Measurements from ENCODE around the gene NRF1.

The NRF1 gene

GRCh38 chr7:129772646-129773280, 161.2 kb downstream of the NRF1 start:
- no peak for DNase-seq

- DNase-seq, result no peak
Observed at GRCh38 chr7:129773328-129773731, 161.8 kb downstream of the NRF1 start.

GRCh38 chr7:129773871-129774270, 162.4 kb downstream of the NRF1 start:
- DNase-seq, result no peak

GRCh38 chr7:129774359-129774758, 162.8 kb downstream of the NRF1 start:
- no peak for DNase-seq

GRCh38 chr7:129774871-129775694, 163.6 kb downstream of the NRF1 start:
- DNase-seq, result no peak

GRCh38 chr7:129775695-129776361, 164.3 kb downstream of the NRF1 start:
- DNase-seq, result no peak

- no peak for DNase-seq
Observed at GRCh38 chr7:129776362-129776722, 164.8 kb downstream of the NRF1 start.

GRCh38 chr7:129777195-129777844, 165.8 kb downstream of the NRF1 start:
- DNase-seq, result no peak

- no peak for DNase-seq
Observed at GRCh38 chr7:129777993-129778769, 166.7 kb downstream of the NRF1 start.

- DNase-seq, result no peak
Observed at GRCh38 chr7:129778770-129779601, 167.5 kb downstream of the NRF1 start.

- peak; percentile 81 for DNase-seq
Observed at GRCh38 chr7:129779602-129780256, 168.2 kb downstream of the NRF1 start.

GRCh38 chr7:129780257-129780973, 168.9 kb downstream of the NRF1 start:
- DNase-seq, result peak; percentile 91

GRCh38 chr7:129780974-129781927, 169.7 kb downstream of the NRF1 start:
- no peak for DNase-seq

GRCh38 chr7:129781928-129782817, 170.7 kb downstream of the NRF1 start:
- DNase-seq, result no peak

GRCh38 chr7:129782818-129783583, 171.5 kb downstream of the NRF1 start:
- no peak for DNase-seq

GRCh38 chr7:129783584-129783919, 172.0 kb downstream of the NRF1 start:
- no peak for DNase-seq

GRCh38 chr7:129784437-129784782, 172.9 kb downstream of the NRF1 start:
- DNase-seq, result no peak

Measured in NCI-H1105 (cell line).